RWPE2 (cell line): Measurements from ENCODE around the gene GRM4.
"Not testable (repeated sequence)": the region's sequence is repeated elsewhere in the genome, so short reads cannot be mapped to it uniquely, and the experiment has no call there.

Experiments
- ATAC-seq: fragments of 200-7000 bp; cut with Tn5 transposase; 3 replicates; pipeline ENCODE4 v1.9.1; 2021; ENCODE audit warnings: low read depth
- DNase-seq: peaks from one replicate; pipeline ENCODE4 v3.0.0-alpha.2; 2020; ENCODE audit warnings: low spot score
- H3K27ac ChIP-seq: fragments of 450-650 bp; 2 replicates; pipeline ENCODE4 v1.5.1; 2017; ENCODE audit warnings: mild to moderate bottlenecking; ENCODE audit not compliant: poor library complexity, severe bottlenecking
- H3K27me3 ChIP-seq: fragments of 250-450 bp; sonication (Bioruptor Pico); 2 replicates; pipeline ENCODE4 v1.5.1; 2021; ENCODE audit warnings: mild to moderate bottlenecking, moderate library complexity; ENCODE audit not compliant: insufficient read depth, poor library complexity, severe bottlenecking
- H3K36me3 ChIP-seq: fragments of 250-450 bp; sonication (Bioruptor Pico); 2 replicates; pipeline ENCODE4 v1.5.1; 2020; ENCODE audit warnings: low read depth, mild to moderate bottlenecking, moderate library complexity
- H3K4me1 ChIP-seq: fragments of 250-450 bp; sonication (Bioruptor Pico); 2 replicates; pipeline ENCODE4 v1.5.1; 2021; ENCODE audit warnings: mild to moderate bottlenecking, moderate library complexity; ENCODE audit not compliant: insufficient read depth, poor library complexity, severe bottlenecking
- H3K4me3 ChIP-seq: fragments of 250-450 bp; sonication (Bioruptor Pico); 2 replicates; pipeline ENCODE4 v1.5.1; 2021; ENCODE audit warnings: mild to moderate bottlenecking, moderate library complexity; ENCODE audit not compliant: severe bottlenecking
- H3K9me3 ChIP-seq: fragments of 250-450 bp; sonication (Bioruptor Pico); 2 replicates; pipeline ENCODE4 v1.5.1; 2021; ENCODE audit warnings: mild to moderate bottlenecking, moderate library complexity; ENCODE audit not compliant: severe bottlenecking
- TF ChIP-seq, protein P1 (sequence below): fragments of 450-650 bp; IDR thresholded peaks from one replicate; pipeline ENCODE4 v1.5.1; 2017; ENCODE audit warnings: mild to moderate bottlenecking, moderate library complexity; ENCODE audit not compliant: poor library complexity, severe bottlenecking

The GRM4 gene

GRCh38 chr6:34043359-34043758, 102.5 kb downstream of the GRM4 start:
- TF ChIP-seq, protein P1, sequence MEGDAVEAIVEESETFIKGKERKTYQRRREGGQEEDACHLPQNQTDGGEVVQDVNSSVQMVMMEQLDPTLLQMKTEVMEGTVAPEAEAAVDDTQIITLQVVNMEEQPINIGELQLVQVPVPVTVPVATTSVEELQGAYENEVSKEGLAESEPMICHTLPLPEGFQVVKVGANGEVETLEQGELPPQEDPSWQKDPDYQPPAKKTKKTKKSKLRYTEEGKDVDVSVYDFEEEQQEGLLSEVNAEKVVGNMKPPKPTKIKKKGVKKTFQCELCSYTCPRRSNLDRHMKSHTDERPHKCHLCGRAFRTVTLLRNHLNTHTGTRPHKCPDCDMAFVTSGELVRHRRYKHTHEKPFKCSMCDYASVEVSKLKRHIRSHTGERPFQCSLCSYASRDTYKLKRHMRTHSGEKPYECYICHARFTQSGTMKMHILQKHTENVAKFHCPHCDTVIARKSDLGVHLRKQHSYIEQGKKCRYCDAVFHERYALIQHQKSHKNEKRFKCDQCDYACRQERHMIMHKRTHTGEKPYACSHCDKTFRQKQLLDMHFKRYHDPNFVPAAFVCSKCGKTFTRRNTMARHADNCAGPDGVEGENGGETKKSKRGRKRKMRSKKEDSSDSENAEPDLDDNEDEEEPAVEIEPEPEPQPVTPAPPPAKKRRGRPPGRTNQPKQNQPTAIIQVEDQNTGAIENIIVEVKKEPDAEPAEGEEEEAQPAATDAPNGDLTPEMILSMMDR: no peak
- Histone ChIP-seq H3K27me3 (no peaks in the 10 kb centered on the region), H3K27ac (no peak overlapping the region), H3K4me1 (no peaks in the 10 kb centered on the region), H3K4me3 (no peak overlapping the region), H3K36me3 (no peaks in the 10 kb centered on the region), H3K9me3 (no peaks in the 10 kb centered on the region)
- no peak for ATAC-seq
- DNase-seq: no peak

GRCh38 chr6:34041998-34042397, 103.9 kb downstream of the GRM4 start:
- not testable (repeated sequence) for H3K4me3 ChIP-seq, ATAC-seq, H3K9me3 ChIP-seq, H3K27ac ChIP-seq, H3K4me1 ChIP-seq, H3K36me3 ChIP-seq, DNase-seq, H3K27me3 ChIP-seq

- Histone ChIP-seq H3K27ac (no peak overlapping the region), H3K4me1 (no peaks in the 10 kb centered on the region), H3K36me3 (no peaks in the 10 kb centered on the region), H3K9me3 (no peaks in the 10 kb centered on the region), H3K4me3 (no peak overlapping the region), H3K27me3 (no peaks in the 10 kb centered on the region)
- TF ChIP-seq, protein P1: no peak
- ATAC-seq: no peak
- no peak for DNase-seq
Measured at GRCh38 chr6:34041385-34041784, 104.5 kb downstream of the GRM4 start.

GRCh38 chr6:34039943-34040342, 105.9 kb downstream of the GRM4 start:
- Histone ChIP-seq H3K4me1 (no peaks in the 10 kb centered on the region), H3K36me3 (no peaks in the 10 kb centered on the region), H3K9me3 (no peaks in the 10 kb centered on the region), H3K27ac (no peak overlapping the region), H3K4me3 (no peak overlapping the region), H3K27me3 (no peaks in the 10 kb centered on the region)
- TF ChIP-seq, protein P1: no peak
- no peak for DNase-seq
- ATAC-seq: no peak

GRCh38 chr6:34037151-34037550, 108.7 kb downstream of the GRM4 start:
- Histone ChIP-seq H3K4me1 (no peaks in the 10 kb centered on the region), H3K27ac (no peak overlapping the region), H3K4me3 (no peak overlapping the region), H3K36me3 (no peaks in the 10 kb centered on the region), H3K9me3 (no peaks in the 10 kb centered on the region), H3K27me3 (no peaks in the 10 kb centered on the region)
- no peak for ATAC-seq
- TF ChIP-seq, protein P1: no peak
- no peak for DNase-seq
